NCI-H146 (cell line): ENCODE results near the gene GSTT4.
"Not testable (repeated sequence)": the region's sequence is repeated elsewhere in the genome, so short reads cannot be mapped to it uniquely, and the experiment has no call there.

Experiments
- DNase-seq: peaks from one replicate; lab custom pipeline; 2025; lab: John Stamatoyannopoulos, UW

The GSTT4 gene

DNA sequence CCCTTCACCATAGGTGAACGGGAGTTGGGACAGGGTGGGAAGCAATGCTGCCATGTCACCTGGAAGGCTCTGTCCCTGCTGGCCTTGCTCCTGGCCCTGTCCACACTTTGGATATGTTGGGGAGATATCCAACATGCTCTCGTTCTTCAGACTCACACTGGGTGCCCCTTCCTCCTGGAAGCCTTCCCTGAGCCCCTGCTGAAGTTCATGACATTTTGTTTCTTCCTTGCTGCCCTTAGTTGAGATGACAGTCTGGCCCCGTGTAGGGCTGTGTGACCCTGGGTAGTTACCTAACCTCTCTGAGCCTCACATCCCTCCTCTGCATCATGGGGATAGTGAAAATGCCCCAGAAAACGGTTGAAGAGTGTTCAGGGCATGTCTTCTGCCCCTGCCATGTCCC is 51.8 kb downstream of the GSTT4 start:
- DNase-seq = not testable (repeated sequence)

DNA sequence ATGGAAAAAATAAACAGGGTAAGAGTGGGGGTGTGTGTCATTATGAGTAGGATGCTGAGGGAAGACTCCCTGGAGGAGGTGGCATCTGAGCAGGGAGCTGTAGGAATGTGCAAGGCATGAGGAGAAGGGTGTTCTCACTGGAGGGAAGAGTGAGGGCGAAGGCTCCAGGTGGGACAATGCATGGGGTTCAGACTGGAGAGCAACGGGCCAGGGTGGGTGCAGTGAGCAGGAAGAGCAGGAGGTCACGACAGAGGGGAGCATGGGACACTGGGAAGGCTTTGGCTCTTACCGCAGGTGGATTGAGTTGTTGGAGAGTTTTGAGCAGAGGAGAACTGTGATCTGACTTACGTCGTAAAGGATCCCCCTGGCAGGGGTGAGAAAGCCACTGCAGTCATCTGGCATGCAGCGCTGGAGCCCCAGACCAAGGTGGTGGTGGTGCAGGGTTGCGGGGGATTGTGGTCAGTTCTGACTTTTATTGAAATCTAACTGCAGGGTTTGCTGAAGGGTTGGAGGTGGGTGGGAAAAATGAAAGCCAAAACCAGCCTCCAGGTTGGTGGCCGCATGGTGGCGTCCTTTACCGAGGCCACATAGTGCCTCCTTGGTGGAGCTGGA is 52.4 kb downstream of the GSTT4 start:
- DNase-seq = not testable (repeated sequence)

GRCh38 chr22:23951383-23951782 is 53.9 kb downstream of the GSTT4 start:
- not testable (repeated sequence) for DNase-seq

GRCh38 chr22:23949764-23950163 is 55.5 kb downstream of the GSTT4 start:
- not testable (repeated sequence) for DNase-seq
